ENCODE results near the gene ZRANB1. TPM values are rescaled to one million over a fixed set of nuclear protein-coding genes. Genes with fewer than 3 reads are reported as not detected.

ZRANB1 gene
- total and polyA plus RNA-seq, 2 of the 4 experiments (the other 2 are of a cell fraction), result 11.2 to 24.7 TPM

DNA sequence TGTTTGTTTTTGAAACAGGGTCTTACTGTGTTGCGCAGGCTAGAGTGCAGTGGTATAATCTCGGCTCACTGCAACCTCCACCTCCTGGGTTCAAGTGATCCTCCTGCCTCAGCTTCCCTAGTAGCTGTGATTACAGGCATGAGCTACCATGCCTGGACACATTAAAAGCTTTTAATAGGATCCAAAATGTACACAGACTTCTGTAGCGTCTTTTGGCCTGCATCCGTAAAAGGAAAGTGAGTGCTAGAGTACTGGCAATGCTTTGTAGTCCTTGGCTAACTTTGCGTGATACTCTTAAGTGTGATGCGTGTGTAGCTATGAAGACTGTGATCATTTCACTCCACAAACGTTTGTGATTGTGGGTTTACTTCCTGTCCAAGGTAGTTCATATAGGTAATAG lies 13.3 kb downstream of the ZRANB1 start:
- no TSS peak for BruUV-seq (replicated peaks)
- H3K9ac ChIP-seq (ENCODE audit: low read depth, low read length), result no peak overlapping the region
- dilution Hi-C loops (cut with HindIII; ENCODE audit: low sequenced_read_pairs, unreplicated experiment), result no loop called here
- H3K14ac ChIP-seq (replicated peaks; ENCODE audit: low read depth, low read length), result no peak overlapping the region; the same call in 1 of the 2 replicates
- H4K91ac ChIP-seq (ENCODE audit: insufficient read depth, low read depth, low read length), result no peak overlapping the region
- ChIA-PET CTCF (no interaction called here), POLR2A (ENCODE audit: unreplicated experiment) (no interaction called here)
- H2AFZ ChIP-seq (replicated peaks; ENCODE audit: low read length, poor library complexity), result no peak overlapping the region
- ATAC-seq (ENCODE audit: low read depth) (peak; percentile 35; the same call in 1 of the 2 replicates), DNase-seq (peak; percentile 50)
- peaks cover 72% of the 10 kb centered on the region for H4K20me1 ChIP-seq (ENCODE audit: insufficient read depth, low read length)
- H3K18ac ChIP-seq (ENCODE audit: low read depth, low read length), result no peak overlapping the region
- H3K9me1 ChIP-seq (ENCODE audit: insufficient read depth, low read length), result peaks cover 12% of the 10 kb centered on the region
- peak overlapping the region; percentile 15 for H3K4me2 ChIP-seq (ENCODE audit: low read depth, low read length)
- no peaks in the 10 kb centered on the region for H3K9me3 ChIP-seq (ENCODE audit: control insufficient read depth, insufficient read depth, low read length)
- in situ Hi-C loops (cut with MboI; ENCODE audit: low sequenced_read_pairs), result no loop called here
- no peak overlapping the region for H2AK9ac ChIP-seq (replicated peaks; ENCODE audit: low read depth, low read length, poor library complexity)
- H2BK5ac ChIP-seq (ENCODE audit: low read depth, low read length, poor library complexity, severe bottlenecking), result peak overlapping the region; percentile 20
- H3K4me1 ChIP-seq (ENCODE audit: control insufficient read depth, insufficient read depth, low read length), result peaks cover 9% of the 10 kb centered on the region
- intact Hi-C loops (cut with micrococcal nuclease), result no loop called here
- no peak overlapping the region for H2AK5ac ChIP-seq (ENCODE audit: low read depth, low read length)
- H3K27me3 ChIP-seq (ENCODE audit: control insufficient read depth, insufficient read depth, low read length), result no peaks in the 10 kb centered on the region
- H2BK20ac ChIP-seq (ENCODE audit: low read depth, low read length), result peak overlapping the region; percentile 39; the same call in 1 of the 2 replicates
- H3K36me3 ChIP-seq (ENCODE audit: control insufficient read depth, insufficient read depth, low read length), result peaks cover 13% of the 10 kb centered on the region
- H3K79me1 ChIP-seq (ENCODE audit: low read depth in 1 of 2, low read length in 2 of 2), result peaks cover 23 to 76% of the 10 kb centered on the region in 2 experiments
- 0 out of 2 replicates have a peak overlapping the region, but pooled peaks have one; percentile 0 for H3K4ac ChIP-seq (ENCODE audit: low read depth, low read length)
- H4K5ac ChIP-seq (ENCODE audit: low read depth, low read length), result no peak overlapping the region
- no peak overlapping the region for H2BK15ac ChIP-seq (ENCODE audit: low read depth, low read length)
- H3K4me3 ChIP-seq (ENCODE audit: insufficient read depth, low read depth, low read length), result no peak overlapping the region
- no peak overlapping the region; a peak in 1 of 4 replicates for H4K8ac ChIP-seq (ENCODE audit: low read depth in 2 of 2, low read length in 2 of 2)
- H3K23ac ChIP-seq (ENCODE audit: low read depth, low read length), result peak overlapping the region; percentile 19; the same call in 1 of the 2 replicates
- 100% methylated on average over 1 of the region's 7 CpGs; no CpG with 5 or more reads in 1 of the 2 experiments for WGBS, 2 experiments (ENCODE audit: extremely low coverage in 2 of 2, insufficient read length in 1 of 2)
- TF ChIP-seq MXI1 (IDR thresholded peaks at IDR 0.05; ENCODE audit: borderline replicate concordance, low read depth, low read length) (no peak), SMC3 (IDR thresholded peaks at IDR 0.05; ENCODE audit: low read depth, low read length) (no peak)
- H3K56ac ChIP-seq (ENCODE audit: extremely low read depth, insufficient read depth, low read length), result no peak overlapping the region; the same call in 1 of the 2 replicates
- no peak overlapping the region for H2BK120ac ChIP-seq (ENCODE audit: low read depth, low read length)
- peak overlapping the region; percentile 49; the same call in 1 of the 2 replicates for H3K27ac ChIP-seq (ENCODE audit: insufficient read depth, low read length)

Measured in IMR-90 (cell line).